GM13976 (cell line): ENCODE results near the gene RP2.

Experiments used
- DNase-seq: peaks from one replicate; pipeline ENCODE4 v3.0.0; 2012; ENCODE audit warnings: low spot score
- in situ Hi-C: fragments of 300-500 bp; cut with MboI; formaldehyde crosslinking; loops from one replicate; pipeline ENCODE4 v1.12.0; 2022; ENCODE audit warnings: low sequenced_read_pairs, mixed read lengths, inconsistent platforms; ENCODE audit not compliant: unreplicated experiment
- TF ChIP-seq, protein P1 (sequence below): IDR thresholded peaks from 2 replicates; pipeline ENCODE4 v1.5.1; 2012; ENCODE audit warnings: borderline replicate concordance, mild to moderate bottlenecking; ENCODE audit not compliant: insufficient read depth; ENCODE audit errors: extremely low read depth, missing control alignments, control extremely low read depth

Gene RP2

DNA sequence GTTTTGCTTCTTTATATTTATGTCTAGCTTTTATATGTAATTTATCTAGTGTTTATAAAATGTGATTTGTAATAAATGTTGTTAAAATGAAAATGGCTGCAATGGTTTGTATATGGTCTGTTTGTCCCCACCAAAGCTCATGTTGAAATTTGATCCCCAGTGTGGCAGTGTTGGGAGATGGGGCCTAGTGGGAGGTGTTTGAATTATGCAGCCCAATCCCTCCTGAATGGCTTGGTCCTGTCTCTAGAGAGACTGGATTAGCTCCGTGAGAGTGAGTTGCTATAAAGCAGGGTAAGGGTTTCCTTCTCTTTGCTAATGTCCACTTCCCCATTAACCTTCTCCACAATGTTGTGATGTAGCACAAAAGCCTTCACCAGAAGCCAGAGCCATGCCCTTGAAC is 45.4 kb downstream of the RP2 start:
- in situ Hi-C loops: no loop called here
- TF ChIP-seq, protein P1, sequence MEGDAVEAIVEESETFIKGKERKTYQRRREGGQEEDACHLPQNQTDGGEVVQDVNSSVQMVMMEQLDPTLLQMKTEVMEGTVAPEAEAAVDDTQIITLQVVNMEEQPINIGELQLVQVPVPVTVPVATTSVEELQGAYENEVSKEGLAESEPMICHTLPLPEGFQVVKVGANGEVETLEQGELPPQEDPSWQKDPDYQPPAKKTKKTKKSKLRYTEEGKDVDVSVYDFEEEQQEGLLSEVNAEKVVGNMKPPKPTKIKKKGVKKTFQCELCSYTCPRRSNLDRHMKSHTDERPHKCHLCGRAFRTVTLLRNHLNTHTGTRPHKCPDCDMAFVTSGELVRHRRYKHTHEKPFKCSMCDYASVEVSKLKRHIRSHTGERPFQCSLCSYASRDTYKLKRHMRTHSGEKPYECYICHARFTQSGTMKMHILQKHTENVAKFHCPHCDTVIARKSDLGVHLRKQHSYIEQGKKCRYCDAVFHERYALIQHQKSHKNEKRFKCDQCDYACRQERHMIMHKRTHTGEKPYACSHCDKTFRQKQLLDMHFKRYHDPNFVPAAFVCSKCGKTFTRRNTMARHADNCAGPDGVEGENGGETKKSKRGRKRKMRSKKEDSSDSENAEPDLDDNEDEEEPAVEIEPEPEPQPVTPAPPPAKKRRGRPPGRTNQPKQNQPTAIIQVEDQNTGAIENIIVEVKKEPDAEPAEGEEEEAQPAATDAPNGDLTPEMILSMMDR: no peak
- no peak for DNase-seq

DNA sequence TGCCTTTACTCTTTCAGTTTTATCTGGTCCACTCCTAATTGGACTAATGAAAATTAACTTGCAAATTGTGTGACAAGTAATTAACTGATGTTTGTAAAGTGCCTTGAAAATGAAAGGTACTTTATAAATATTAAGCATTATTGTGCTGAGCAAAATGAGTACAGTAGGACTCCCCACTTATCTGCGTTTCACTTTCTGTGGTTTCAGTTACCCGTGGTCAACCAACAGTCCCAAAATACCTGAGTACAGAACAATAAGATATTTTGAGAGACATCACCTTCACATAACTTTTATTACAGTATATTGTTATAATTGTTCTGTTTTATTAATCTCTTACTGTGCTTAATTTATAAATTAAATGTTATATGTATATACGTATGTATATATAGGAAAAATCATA is 48.0 kb downstream of the RP2 start:
- in situ Hi-C loops: no loop called here
- TF ChIP-seq, protein P1: no peak
- no peak for DNase-seq

DNA sequence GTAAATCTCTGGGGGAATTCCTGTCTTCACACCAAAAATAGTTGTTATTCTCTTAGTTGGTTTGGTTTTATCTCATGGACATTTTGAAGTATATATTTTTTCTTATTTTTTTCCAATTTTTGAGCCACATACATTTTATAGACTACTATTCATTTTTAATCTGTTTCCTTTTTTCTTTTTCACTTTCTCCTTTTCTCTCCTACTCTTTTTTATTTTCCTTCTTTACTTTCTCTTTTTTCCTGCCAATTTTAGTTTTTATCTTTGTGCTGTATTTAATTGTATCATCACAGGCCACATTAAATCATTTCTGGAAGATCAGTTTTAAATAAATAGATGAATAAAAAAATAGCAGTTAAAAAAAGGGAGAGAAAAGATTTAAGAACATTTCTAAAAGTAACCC is 61.4 kb downstream of the RP2 start:
- TF ChIP-seq, protein P1: no peak
- no peak for DNase-seq
- in situ Hi-C loops: no loop called here

DNA sequence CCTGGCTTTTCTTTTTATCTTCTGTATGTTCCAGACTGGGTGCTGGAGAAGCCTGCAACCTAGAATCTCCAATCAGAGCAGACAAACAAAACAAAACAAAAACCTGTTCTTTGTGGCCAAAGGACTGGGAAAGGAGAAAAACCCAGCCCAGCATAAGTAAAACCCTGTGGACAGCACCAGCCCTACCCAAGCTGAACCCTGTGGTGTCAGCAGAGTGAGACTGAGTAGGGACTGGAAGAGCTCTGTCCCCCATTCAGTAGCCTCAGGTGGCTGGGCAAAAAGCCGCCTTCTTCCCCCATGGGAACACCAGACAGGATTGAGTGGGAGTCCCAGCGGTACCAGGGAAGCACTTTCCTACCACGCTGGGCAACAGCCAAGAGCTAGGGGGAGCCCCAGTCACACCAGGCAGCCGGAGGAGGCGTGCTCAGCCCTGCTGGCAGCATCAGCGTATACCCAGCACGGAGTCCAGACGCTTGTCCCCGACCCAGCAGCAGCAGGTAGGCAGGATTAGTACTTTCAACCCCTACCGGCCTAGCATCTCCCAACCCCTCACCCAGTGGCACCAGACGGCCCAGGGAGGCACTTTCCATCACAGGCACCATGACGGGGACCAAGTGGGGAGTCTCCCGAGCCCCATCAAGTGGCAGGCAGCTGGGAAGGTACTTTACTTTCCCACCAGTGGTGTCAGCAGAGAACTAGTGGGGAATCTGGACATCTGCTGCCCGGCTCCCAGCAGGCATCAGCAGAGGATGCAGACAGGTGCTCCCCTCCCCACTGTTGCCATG is 66.8 kb downstream of the RP2 start:
- in situ Hi-C loops: no loop called here
- TF ChIP-seq, protein P1: peak; percentile 54
- DNase-seq: peak; percentile 66

DNA sequence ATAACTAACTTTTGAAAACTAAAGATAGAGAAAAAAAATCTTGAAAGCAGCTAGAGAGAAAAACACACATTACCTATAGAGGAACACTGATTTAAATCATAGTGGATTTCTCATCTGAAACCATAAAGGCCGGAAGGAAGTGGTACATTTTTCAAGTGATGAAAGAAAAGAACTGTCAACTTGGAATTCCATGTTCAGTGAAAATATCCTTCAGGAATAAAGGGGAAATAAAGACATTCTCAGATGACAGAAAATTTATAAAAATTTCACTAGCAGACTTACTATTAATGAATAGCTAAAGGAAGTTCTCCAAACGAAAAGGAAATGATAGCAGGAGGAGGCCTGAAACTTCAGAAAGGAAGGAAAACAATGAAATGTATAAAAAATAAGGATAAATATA is 67.8 kb downstream of the RP2 start:
- DNase-seq: no peak
- in situ Hi-C loops: no loop called here

DNA sequence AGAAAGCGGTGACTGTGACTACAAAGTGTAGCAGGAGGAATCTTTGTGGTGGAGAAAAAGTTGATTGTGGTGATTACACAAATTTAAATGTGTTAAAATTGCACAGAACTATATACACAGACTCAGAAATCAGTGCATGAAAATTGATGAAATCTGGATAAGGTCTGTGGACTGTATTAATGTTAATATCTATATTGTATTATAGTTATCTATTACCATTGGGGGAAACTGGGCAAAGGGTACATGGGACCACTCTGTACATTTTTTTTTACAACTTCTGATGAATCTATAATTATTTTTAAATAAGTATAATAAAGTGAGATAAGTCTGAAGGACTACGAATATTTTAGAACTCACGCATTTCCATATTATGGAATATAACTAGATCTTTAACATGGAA is 73.6 kb downstream of the RP2 start:
- no peak for DNase-seq
- in situ Hi-C loops: no loop called here
- TF ChIP-seq, protein P1: no peak

More for the DNA sequence above, 67.8 kb downstream of the RP2 start:
- TF ChIP-seq, protein P1: no peak
